ENCODE measurements around the gene CCDC141.
A peak's percentile ranks its signal among the peaks of the same experiment; 100 is the strongest.

Gene CCDC141

DNA sequence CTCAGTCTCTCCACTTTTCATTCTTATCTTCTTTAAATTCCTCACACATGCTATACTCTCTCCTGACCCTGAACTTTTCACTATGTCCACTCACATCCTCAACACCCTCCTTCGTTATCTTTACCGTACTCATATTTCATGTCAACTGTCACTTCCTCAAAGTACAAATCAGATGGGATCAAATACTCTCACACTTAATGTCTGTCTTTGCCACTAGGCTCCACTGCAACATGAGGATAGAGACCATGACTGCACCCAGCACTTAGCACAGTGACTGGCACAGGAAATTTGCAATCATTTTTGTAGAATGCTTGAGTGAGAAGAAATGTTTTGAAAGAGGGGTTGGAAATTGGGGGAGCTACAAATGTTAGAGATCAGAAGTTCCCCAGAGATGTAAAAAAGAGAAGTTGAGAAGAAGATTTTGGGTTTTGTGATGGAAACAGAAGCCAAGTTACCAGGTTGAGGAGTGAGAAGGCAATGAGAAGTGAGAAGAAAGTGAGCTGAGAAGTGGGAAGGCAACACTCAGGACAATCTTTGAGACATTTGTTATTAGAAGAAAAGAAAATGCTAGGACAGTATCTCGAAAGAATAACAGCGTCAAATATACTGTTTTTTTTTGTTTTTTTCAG, 87.0 kb downstream of the CCDC141 start:
- DNase-seq: no peak

DNA sequence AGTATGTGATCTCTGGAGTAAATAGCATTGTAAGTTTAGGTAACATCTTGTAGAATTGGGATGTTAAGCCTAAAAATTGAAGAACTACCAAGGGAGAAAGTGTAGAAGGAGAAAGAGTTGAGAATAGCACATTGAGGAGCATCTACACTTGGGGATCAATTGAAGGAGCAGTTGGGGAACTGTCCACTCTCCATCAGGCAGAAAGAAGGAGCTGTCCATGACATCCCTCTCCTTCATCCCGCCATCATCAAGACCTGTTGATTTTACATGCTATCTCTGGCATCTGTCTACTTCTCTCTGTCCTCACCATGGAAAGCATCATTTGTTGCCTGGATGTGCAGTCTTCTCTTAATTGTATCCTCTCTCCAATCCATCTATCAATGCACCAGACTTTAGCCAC, 87.8 kb downstream of the CCDC141 start:
- no peak for DNase-seq

DNA sequence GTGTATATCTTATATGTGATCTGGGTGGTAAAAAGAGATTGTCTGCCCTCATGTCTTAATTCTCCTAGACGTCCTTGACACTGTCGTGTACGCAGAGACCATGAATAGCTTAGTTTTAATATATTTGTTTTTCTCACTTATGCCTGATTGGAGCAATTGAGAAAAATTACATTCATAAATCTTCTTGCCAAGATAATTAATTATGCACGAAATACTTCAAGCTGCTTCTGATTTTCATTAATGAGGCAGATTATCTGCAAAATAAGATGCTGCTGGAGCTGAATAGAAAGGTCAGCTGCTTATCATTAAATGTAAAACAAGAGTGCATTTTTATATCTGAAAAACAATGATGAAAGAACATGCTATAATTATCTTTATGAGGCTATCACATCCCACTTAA, 95.9 kb downstream of the CCDC141 start:
- DNase-seq: no peak

DNA sequence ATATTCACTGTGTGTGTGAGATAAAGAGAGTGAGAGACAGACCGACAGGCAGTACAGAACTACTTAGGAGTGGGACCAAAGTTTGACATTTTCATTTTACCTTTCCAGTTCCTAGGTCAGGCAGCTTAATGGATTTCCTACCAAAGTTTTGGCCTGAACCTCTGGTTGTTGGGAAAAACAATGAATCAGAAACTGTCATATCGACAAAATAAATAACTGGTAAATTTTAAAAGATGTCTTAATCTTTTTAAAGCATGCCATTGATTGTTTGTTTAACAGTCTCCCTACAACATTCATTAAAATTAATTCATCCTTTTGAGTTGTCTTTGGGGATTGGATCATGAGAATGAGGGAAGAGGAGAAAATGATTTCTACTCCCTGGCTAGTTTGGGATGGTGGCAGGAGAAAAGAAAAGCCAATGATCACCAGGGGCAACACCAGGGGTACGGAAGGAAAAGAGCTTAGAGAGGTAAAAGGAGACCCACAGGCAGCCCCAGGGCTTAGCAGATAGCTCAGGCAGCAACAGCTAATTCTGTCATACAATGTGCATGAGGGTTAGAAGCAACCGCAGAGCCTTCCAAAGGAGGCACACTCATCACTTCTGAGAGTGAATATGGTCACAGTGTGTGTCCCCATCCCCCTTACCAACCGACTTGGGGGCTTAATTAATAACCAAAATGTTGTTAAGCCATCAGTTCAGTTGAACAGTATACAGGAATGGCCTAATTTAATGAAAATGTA, 98.5 kb downstream of the CCDC141 start:
- DNase-seq: no peak

DNA sequence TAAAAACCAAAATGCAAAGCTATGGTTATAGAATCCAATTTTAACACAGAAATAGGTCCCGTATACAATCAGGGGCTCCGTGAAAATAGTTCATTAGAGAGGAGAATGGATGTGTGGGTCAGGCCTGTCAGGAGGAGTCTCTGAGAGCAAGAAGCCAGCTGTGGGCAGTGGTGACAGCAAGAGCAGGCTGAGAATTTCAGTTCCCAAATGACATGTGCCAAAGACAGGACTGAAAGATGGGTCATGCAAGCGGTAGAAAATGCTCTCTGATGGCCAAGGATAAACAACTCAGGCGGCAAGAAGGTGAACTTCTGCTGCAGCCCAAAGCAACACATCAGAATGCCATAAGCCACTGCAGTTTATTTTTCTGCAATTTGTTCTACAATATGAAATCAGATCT, 100.4 kb downstream of the CCDC141 start:
- no peak for DNase-seq

DNA sequence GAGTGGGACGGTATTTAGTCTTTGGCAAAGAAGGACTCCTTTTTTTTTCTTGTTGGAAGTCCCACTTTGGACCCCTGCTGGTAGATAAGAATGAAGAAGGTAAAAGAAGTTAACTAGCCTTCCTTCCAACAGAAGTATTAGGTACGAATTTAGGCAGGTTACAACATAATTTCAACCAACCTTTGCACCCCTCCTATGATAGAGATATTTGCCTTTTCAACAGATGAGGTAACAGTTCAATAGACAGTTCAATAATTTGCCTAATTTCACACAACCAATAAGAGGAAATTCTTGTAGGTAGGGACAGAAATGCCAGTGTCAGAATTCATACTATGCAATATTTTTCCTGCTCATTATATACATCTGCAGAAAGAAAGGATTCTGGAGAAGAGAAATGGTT, 100.8 kb downstream of the CCDC141 start:
- no peak for DNase-seq

- no peak for DNase-seq
Observed at GRCh38 chr2:178947006-178947405, 102.9 kb downstream of the CCDC141 start.

- DNase-seq: peak; percentile 27
Observed at GRCh38 chr2:178946494-178946893, 103.4 kb downstream of the CCDC141 start.

GRCh38 chr2:178943745-178944144, 106.2 kb downstream of the CCDC141 start:
- DNase-seq: no peak

DNA sequence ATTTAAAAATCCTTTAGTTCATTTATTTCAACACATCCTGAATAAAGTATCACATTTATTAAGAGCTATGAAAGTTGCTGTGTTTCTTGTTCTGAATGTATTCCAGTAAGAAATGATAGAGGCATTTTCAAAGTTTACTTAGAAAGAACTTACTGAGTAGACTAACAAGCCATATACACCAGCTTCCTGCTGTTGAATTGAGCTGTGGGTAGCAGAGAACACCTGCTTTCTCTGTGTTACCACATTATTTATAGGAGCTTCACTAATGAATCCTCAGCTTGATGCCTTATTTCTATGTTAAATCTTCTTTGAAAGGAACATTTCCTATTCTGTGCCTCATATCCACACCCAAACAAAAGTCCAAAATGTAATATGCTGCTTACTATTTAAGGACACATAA, 115.4 kb downstream of the CCDC141 start:
- no peak for DNase-seq

GRCh38 chr2:178933493-178933892, 116.4 kb downstream of the CCDC141 start:
- DNase-seq: peak; percentile 84

GRCh38 chr2:178928077-178928476, 121.9 kb downstream of the CCDC141 start:
- DNase-seq: no peak

- no peak for DNase-seq
Observed at GRCh38 chr2:178927173-178927572, 122.8 kb downstream of the CCDC141 start.

DNA sequence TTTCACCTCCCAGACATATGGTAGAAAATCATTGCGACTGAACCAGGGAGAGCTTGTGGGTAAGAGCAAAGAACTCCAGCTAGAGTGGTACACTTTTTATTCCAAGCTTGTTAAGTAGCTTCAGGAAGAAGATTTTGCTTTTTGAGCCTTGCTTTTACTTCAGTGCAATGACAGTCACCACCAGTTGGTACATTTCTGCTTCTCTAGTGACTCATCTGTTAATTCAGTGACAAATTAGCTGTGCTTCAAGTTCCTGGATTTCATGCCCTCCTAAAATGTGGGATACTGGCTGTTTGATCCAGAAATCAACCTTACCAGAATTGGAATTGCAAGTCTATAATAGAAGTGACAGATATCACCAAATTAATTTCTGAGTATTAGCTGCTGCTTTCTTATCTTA, 125.1 kb downstream of the CCDC141 start:
- no peak for DNase-seq

- DNase-seq: peak; percentile 45
Observed at GRCh38 chr2:178923546-178923945, 126.4 kb downstream of the CCDC141 start.

DNA sequence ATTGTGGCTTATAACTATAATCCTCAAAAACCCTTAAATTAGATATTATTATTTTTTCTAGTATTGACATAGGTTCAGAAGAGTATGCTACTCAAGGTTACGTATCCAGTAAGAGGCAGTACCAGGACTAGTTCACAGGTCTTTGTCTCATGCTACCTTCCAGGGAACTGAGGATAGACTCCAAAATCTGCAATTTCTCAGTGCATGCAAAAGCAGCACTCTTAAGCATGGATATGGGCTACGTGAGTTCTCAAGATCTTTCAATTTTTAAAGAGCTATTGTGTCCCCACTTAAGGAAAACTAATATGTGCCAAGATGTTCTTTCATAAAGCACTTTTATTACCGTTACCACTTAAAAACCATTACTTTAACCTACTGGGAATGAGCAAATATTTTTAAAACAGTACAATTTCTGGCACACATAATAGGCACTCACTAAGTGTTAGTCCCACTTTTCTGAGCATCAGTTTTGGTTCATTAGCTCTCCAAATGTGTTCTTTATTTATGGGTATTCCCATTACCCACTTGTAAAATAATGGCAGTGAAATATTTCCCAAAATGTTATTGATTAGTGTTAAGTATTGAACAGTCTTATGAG, 128.9 kb downstream of the CCDC141 start:
- DNase-seq: no peak

- no peak for DNase-seq
Observed at GRCh38 chr2:178917555-178917954, 132.4 kb downstream of the CCDC141 start.

DNA sequence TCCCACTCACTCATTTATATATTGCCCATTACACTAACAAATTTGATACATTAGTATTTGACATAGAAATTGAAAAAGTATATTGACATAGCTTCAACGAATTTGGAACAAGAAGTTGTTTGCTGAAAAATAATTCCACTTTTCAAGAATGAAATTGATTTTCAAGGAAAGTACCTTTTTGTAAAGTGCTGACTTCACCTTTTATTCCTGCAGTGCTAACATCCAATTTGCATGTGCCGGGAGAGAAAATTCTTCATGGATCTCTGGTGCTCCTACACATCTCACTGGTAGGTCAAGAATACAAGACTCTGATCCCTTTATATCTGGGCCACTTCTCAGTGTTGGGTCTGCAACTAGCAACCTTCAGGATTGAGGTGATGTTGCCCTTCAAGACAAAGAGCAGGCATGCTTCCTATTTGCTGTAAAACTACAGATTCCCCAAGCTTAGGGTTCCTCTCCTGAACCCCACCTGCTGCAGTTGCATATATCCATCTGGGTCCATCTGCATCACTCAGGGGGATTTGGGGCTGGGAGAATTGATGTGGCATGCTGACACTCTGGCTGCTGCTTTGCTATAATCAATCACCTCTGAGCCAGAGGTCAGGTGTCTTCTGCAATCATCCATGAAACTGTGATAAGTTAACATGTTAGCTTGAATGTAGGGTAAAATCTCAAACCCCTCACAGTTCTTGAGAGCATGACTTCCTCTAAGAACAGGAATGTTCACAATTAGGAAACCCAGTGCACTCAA, 134.3 kb downstream of the CCDC141 start:
- DNase-seq: peak; percentile 61

- DNase-seq: peak; percentile 94
Observed at GRCh38 chr2:178914259-178914849, 135.6 kb downstream of the CCDC141 start.

- DNase-seq: no peak
Observed at GRCh38 chr2:178913049-178913441, 136.9 kb downstream of the CCDC141 start.

DNA sequence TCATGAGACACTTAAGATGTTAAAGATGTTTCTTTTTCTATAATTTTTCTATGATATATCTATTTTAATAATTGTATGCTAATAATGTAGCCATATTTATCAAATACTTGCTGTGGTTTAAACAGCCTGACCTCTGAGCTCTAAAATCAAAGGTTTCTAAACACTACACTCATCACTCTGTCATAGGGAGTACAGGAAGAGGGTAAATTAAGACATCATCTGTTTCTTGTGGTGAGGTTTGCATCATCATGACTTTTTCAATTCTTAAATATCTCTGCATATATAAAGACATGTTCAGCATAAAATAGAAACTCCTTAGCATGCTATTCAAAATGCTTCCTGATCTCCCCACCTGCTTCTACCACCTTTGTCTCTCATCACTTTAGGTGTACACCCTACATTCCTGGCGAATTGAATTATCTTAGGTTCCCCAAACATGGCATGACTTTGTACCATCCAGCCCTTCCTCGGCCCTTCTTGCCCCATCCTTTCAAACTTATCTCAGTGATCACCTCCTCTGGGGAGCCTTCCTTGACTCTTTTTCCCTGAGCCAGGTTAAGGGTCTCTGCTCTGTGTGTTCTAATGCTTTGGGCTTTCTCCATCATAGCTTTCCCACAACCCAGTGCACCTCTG, 137.4 kb downstream of the CCDC141 start:
- no peak for DNase-seq

DNA sequence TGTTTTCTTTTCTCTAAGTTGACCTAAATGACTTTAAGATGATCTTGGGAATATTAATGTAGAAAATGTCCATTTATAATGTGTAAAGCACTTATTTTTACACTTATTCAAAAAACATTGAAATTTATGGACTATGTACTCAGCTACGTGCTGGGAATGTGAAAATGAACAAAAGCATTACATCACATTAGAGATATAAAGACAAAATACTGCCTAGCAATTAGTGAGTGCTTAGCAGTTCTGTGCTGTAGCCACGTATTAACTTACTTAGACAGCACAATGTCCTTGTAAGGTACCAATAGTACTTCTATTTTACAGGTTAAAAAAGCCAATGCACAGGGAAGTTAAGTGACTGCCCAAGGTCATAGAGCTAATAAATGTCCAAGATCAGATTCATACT, 138.9 kb downstream of the CCDC141 start:
- peak; percentile 19 for DNase-seq

DNA sequence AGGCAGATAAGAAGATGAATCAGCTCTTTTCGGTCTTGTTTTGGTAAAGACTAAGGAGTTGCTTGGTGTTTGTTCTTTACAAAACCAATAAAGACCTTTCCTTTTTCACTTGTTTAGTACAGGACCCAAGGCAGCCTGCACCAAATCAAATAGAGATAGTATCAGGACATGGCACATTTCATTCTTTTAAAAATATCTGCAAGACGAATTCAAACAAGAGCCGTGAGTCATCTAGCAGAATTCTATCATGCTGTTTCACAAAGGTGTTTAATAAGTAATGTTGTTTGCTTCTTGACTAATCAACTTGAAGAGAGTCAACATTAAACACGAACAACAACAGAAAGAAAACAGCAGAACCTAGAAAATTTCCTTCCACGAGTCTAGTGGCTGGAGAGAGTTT, 139.9 kb downstream of the CCDC141 start:
- DNase-seq: peak; percentile 43

Data from NCI-H82 (cell line).